Upper lobe of right lung (tissue), 1 donor: Measurements from ENCODE around the gene CELSR1. TPM values are rescaled to one million over a fixed set of nuclear protein-coding genes. Genes with fewer than 3 reads are reported as not detected.

Source experiments
- ATAC-seq: fragments of 200-7000 bp; cut with Tn5 transposase; one replicate; pipeline ENCODE4 v1.9.1; 2020; ENCODE audit warnings: mild to moderate bottlenecking, moderate library complexity
- DNase-seq: peaks from one replicate; pipeline ENCODE4 v3.0.0-alpha.2; 2020
- H3K27ac ChIP-seq: fragments of 200-600 bp; one replicate; pipeline ENCODE4 v1.8.0; 2022
- H3K27me3 ChIP-seq: fragments of 200-600 bp; one replicate; pipeline ENCODE4 v1.8.0; 2022; ENCODE audit warnings: mild to moderate bottlenecking
- H3K36me3 ChIP-seq: fragments of 200-600 bp; one replicate; pipeline ENCODE4 v1.8.0; 2022
- H3K4me1 ChIP-seq: fragments of 200-600 bp; one replicate; pipeline ENCODE4 v1.8.0; 2022
- H3K4me3 ChIP-seq: fragments of 200-600 bp; one replicate; pipeline ENCODE4 v1.8.0; 2022; ENCODE audit warnings: mild to moderate bottlenecking
- H3K9me3 ChIP-seq: fragments of 200-600 bp; one replicate; pipeline ENCODE4 v1.8.0; 2022
- intact Hi-C: fragments of 100-400 bp; cut with DNase I; formaldehyde crosslinking; loops from one replicate; pipeline ENCODE4 v1.11.0; 2022
- total RNA-seq: library from RNA; stranded (reverse); fragmentation: NEBNext Ultra II Directional; extraction: Animal tissue kit (Norgen Biotek cat#: 25700); gene quantifications from one replicate; pipeline ENCODE4 v1.2.1, GENCODE V29; 2021
- TF ChIP-seq, protein P1 (sequence below): fragments of 200-600 bp; IDR thresholded peaks from one replicate; pipeline ENCODE4 v1.8.0; 2022; ENCODE audit warnings: antibody characterized with exemption
- donor health status: DM: no; HTN: yes; CAD: no; lungs with severe emphysema.

CELSR1 gene
- total RNA-seq, 1 donor from 2014 or later, result 53.5 TPM

DNA sequence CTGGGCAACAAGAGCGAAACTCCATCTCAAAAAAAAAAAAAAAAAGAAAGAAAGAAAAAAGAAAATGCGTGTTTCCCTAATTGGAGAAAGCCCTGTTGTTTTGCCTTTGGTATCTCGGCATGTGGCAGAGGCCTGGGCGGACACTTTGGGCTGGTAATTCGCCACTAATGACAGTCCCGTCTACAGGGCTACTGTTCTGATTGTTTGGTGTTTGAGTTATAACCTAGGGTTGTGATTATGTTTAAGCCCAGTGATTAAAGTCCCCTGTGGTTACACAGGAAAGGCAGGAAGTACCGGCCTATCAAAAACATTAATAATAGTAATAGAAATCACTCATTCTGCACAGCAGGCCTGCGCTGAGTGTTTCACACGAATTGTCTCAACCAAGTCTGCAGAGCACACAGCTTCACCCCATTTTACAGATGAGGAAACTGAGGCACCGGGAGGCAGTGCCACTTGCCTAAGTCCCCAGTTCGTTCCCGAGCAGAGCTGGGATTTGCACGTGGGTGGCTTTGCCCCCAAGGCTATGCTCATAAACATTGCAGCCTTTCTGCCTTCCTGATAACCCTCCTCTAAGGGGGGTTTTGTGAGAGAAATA, 43.6 kb upstream of the CELSR1 start:
- ATAC-seq (no peak), DNase-seq (no peak)
- H3K9me3 ChIP-seq, result no peaks in the 10 kb centered on the region
- H3K27me3 ChIP-seq, result no peaks in the 10 kb centered on the region
- H3K4me1 ChIP-seq, result peaks cover 59% of the 10 kb centered on the region
- H3K36me3 ChIP-seq, result no peaks in the 10 kb centered on the region
- H3K27ac ChIP-seq, result peak overlapping the region; percentile 39
- intact Hi-C loops, result no loop called here
- no peak overlapping the region for H3K4me3 ChIP-seq
- TF ChIP-seq, protein P1, sequence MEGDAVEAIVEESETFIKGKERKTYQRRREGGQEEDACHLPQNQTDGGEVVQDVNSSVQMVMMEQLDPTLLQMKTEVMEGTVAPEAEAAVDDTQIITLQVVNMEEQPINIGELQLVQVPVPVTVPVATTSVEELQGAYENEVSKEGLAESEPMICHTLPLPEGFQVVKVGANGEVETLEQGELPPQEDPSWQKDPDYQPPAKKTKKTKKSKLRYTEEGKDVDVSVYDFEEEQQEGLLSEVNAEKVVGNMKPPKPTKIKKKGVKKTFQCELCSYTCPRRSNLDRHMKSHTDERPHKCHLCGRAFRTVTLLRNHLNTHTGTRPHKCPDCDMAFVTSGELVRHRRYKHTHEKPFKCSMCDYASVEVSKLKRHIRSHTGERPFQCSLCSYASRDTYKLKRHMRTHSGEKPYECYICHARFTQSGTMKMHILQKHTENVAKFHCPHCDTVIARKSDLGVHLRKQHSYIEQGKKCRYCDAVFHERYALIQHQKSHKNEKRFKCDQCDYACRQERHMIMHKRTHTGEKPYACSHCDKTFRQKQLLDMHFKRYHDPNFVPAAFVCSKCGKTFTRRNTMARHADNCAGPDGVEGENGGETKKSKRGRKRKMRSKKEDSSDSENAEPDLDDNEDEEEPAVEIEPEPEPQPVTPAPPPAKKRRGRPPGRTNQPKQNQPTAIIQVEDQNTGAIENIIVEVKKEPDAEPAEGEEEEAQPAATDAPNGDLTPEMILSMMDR, result no peak

DNA sequence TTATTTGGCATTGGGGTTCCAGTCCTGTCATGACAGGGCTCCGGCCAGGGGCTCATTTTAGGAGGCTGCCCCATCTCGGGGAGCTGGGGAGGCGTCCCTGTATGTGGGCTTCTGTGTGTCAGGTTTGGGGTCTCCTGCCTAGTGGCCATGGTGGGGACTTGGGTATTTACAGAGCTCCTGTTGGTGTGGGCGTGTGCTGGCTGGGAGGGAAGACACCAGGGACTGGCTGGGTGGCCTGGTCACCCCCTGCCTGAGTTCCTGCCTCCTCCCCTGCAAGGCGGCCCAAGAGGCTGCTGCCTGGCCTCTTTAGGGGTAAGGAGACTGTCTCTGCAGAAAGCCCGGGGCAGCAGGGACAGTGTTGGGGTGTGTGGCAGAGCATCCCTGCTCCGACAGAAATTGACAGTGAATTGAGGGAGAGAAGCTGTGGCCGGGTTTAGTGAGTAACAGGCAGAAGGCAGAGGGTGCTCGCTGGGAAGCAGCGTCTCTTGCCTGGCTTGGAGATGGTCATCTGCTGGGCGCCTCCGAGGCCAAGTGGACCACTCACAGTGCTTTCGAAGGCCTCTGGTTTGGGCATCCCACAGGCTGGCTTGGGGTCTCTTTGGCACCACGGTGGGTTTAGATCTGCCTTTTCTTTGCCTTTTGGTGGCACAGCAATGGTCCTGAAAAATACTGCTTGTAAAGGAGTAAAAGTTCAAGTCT, 42.5 kb upstream of the CELSR1 start:
- intact Hi-C loops, result no loop called here
- Histone ChIP-seq H3K4me3 (no peak overlapping the region), H3K9me3 (no peaks in the 10 kb centered on the region), H3K4me1 (peaks cover 70% of the 10 kb centered on the region), H3K27me3 (no peaks in the 10 kb centered on the region), H3K27ac (peak overlapping the region; percentile 70), H3K36me3 (no peaks in the 10 kb centered on the region)
- no peak for ATAC-seq
- DNase-seq, result peak; percentile 63
- TF ChIP-seq, protein P1, result no peak

DNA sequence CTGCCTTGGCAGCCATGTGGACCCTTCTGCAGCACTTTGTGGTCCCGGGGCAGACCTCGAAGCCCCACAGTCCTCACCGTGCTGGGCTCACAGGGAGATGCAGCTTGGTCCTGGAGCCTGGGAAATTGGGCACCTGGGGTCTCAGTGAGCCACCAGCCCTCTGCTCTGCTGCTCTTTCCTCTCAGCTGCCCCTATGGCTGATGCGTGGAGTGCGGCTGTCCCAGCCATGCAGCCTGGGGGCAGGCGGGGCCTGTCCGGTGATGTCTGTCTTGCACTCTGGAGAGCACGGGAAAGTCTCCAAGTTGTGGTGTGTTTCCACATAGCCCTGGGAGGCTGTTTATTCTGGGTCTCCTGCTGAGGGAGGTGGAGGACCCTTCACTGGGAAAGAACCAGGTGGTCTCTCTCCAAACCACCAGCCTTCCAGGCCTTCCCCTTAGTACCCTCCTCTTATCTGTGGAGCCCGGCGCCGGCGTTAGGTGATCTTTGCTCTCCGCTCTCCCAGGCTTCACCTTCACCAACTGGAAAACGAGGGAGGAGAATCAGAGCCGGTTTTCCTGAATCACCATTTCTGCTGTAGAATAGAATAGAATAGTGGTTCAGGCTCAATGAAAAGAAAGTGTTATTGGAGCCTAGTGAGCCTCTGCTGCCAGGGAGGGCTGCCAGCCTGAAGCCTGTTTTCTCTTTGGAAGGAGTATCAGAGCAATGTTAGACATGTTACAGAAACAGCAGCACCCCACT, 41.6 kb upstream of the CELSR1 start:
- Histone ChIP-seq H3K4me3 (peak overlapping the region; percentile 66), H3K27me3 (no peaks in the 10 kb centered on the region), H3K36me3 (no peaks in the 10 kb centered on the region), H3K4me1 (peaks cover 65% of the 10 kb centered on the region), H3K9me3 (no peaks in the 10 kb centered on the region), H3K27ac (peak overlapping the region; percentile 70)
- DNase-seq (peak; percentile 81), ATAC-seq (peak; percentile 35)
- TF ChIP-seq, protein P1, result no peak
- intact Hi-C loops, result no loop called here

DNA sequence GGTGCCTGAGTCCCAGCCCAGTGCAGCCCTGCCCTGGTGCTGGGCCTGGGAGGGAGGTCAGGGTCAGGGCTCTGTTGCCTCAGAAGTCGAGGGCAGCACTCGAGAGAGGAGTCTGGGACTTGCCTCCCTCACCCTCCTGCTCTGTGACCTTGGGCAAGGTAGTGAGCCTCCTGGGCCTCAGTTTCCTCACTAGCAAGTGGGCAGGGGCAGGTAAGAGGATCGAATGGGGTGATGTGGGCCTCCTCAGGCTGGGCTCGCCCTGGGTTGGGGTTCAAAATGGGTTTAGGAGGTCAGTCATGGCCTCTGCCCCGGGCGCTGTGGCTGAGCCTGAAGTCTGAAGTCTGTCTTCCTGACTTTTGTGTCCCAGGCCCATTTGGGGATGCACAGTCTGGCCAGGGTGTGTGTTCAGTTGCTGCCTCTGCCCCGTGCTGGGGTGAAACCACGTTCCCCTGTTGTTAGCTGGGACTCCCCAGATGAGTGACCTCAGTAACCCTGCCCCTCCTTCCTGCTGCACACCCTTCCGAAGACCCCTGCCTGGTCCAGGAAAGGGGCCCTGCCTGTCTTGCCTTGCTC, 40.9 kb upstream of the CELSR1 start:
- H3K27ac ChIP-seq, result peak overlapping the region; percentile 70
- ATAC-seq, result no peak
- H3K27me3 ChIP-seq, result no peaks in the 10 kb centered on the region
- no peaks in the 10 kb centered on the region for H3K9me3 ChIP-seq
- TF ChIP-seq, protein P1, result no peak
- H3K4me3 ChIP-seq, result peak overlapping the region; percentile 66
- no peaks in the 10 kb centered on the region for H3K36me3 ChIP-seq
- intact Hi-C loops, result no loop called here
- DNase-seq, result peak; percentile 71
- peaks cover 65% of the 10 kb centered on the region for H3K4me1 ChIP-seq

DNA sequence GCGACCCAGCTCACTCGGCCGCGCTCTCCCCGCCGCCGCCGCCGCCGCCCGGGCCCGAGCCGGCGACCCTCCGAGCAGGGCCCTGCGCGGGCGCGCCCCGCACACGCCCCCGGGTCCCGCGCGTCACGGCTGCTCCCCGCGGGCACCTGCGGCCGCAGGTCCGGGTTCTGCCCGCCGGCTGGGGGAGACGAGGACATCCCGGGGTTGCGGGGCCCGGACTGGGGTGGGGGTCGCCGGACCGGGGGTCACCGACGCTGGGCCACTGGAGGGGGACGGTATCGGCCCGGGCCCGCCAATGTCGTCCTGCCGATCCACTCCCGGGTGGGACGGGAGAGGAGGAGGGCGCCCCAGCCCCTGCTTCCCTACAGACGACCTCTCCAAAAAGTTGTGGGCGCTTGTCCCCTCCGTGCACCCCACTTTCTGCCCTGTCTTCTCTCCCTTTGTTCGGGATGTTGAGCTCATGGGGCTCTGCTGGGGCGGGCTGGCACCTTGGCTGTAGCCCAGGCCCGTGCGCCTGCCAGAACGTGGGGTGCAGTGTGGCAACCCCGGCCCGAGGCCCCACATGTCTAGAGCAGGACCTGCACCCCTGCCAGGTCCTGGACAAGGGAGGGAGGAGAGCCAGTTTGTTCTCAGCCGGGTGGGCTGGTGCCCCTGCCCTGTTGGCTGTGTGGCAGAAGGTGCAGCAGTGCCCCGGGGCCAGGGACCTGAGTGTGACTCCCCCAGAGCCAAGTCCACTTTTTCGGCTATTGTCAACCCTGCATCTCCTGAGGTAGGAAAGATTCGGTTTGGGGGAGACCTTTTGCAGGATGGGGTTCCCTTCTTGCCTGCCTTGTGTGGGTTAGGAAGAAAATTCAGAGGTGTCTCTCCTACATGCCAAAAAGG, 40.2 kb upstream of the CELSR1 start:
- DNase-seq (peak; percentile 76), ATAC-seq (no peak)
- Histone ChIP-seq H3K4me3 (peak overlapping the region; percentile 66), H3K9me3 (no peaks in the 10 kb centered on the region), H3K27ac (peak overlapping the region; percentile 70), H3K27me3 (no peaks in the 10 kb centered on the region), H3K36me3 (no peaks in the 10 kb centered on the region), H3K4me1 (peaks cover 64% of the 10 kb centered on the region)
- intact Hi-C loops, result no loop called here
- TF ChIP-seq, protein P1, result no peak
